Osteocyte (in vitro differentiated cells): ENCODE data around the gene GFPT1. TPM values are rescaled to one million over a fixed set of nuclear protein-coding genes. Genes with fewer than 3 reads are reported as not detected.
"Not testable (repeated sequence)": the region's sequence is repeated elsewhere in the genome, so short reads cannot be mapped to it uniquely, and the experiment has no call there.

Source experiments
- DNase-seq: peaks from one replicate; pipeline ENCODE4 v3.0.0; 2021; ENCODE audit warnings: mixed read lengths; ENCODE audit not compliant: unreplicated experiment; ENCODE audit errors: extremely low spot score
- H3K27ac Mint-ChIP-seq: one replicate; pipeline ENCODE4 v1.8.0; 2021; ENCODE audit warnings: mild to moderate bottlenecking, mixed read lengths; ENCODE audit not compliant: unreplicated experiment
- H3K27me3 Mint-ChIP-seq: one replicate; pipeline ENCODE4 v1.8.0; 2021; ENCODE audit warnings: mixed read lengths; ENCODE audit not compliant: unreplicated experiment
- H3K36me3 Mint-ChIP-seq: one replicate; pipeline ENCODE4 v1.8.0; 2021; ENCODE audit warnings: mixed read lengths; ENCODE audit not compliant: unreplicated experiment
- H3K4me1 Mint-ChIP-seq: one replicate; pipeline ENCODE4 v1.8.0; 2021; ENCODE audit warnings: mixed read lengths; ENCODE audit not compliant: unreplicated experiment
- H3K4me3 Mint-ChIP-seq: one replicate; pipeline ENCODE4 v1.8.0; 2021; ENCODE audit warnings: mild to moderate bottlenecking, moderate library complexity, mixed read lengths; ENCODE audit not compliant: unreplicated experiment
- H3K9me3 Mint-ChIP-seq: one replicate; pipeline ENCODE4 v1.8.0; 2021; ENCODE audit warnings: mixed read lengths; ENCODE audit not compliant: unreplicated experiment
- CTCF ChIP-seq: fragments of 200-600 bp; sonication (generic); IDR thresholded peaks from 2 replicates; pipeline ENCODE4 v1.5.0; 2021; ENCODE audit warnings: antibody characterized with exemption, mild to moderate bottlenecking, moderate library complexity
- total RNA-seq: library from RNA; stranded (reverse); gene quantifications from 2 replicates; pipeline ENCODE4 v1.2.1, GENCODE V29; 2021

GFPT1 gene
- total RNA-seq, 1 donor from 2014 or later: 48.3 TPM

- H3K4me3 Mint-ChIP-seq: no peak overlapping the region
- no peaks in the 10 kb centered on the region for H3K27me3 Mint-ChIP-seq
- peaks cover 17% of the 10 kb centered on the region for H3K36me3 Mint-ChIP-seq
- TF ChIP-seq CTCF: no peak
- H3K9me3 Mint-ChIP-seq: no peaks in the 10 kb centered on the region
- H3K27ac Mint-ChIP-seq: no peak overlapping the region
- no peak for DNase-seq
- H3K4me1 Mint-ChIP-seq: peaks cover 2% of the 10 kb centered on the region
These were observed 37.4 kb upstream of the GFPT1 start for GRCh38 chr2:69424419-69424818.

DNA sequence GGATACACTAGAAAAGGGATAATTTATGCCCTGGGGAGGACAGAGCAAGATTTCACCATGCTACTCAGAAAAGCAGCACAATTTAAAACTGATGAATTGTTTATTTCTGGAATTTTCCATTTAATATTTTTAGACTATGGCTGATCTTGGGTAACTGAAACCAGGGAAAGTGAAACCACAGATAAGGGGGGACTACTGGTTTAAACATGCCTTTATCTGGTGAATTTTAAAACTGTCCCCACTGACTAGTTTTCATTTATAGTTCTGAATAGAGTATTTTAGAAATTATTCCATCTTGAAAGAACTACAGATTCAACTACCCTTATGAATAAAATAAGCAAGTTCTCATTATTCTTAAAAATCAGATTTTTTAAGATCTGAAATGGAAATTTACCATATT is 35.2 kb upstream of the GFPT1 start:
- no peak for DNase-seq
- Mint-ChIP-seq H3K4me1 (peaks cover 2% of the 10 kb centered on the region), H3K4me3 (no peak overlapping the region), H3K36me3 (peaks cover 21% of the 10 kb centered on the region), H3K9me3 (no peaks in the 10 kb centered on the region), H3K27me3 (no peaks in the 10 kb centered on the region), H3K27ac (no peak overlapping the region)
- no peak for TF ChIP-seq CTCF

DNA sequence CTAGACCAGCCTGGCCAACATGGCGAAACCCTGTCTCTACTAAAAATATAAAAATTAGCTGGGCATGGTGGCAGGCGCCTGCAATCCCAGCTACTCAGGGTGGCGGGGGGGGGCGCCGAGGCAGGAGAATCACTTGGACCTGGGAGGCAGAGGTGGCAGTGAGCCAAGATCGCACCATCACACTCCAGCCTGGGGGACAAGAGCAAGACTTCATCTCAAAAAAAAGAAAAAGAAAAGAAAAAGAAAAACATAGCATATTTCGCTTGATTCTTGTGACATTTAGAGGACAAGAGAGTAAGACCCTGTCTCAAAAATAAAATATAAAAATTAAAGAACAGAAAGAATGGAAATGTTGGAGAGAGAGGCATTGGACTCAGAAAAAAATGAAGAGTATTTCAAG is 32.1 kb upstream of the GFPT1 start:
- not testable (repeated sequence) for DNase-seq, H3K9me3 Mint-ChIP-seq, H3K4me3 Mint-ChIP-seq, H3K4me1 Mint-ChIP-seq, H3K27ac Mint-ChIP-seq, H3K27me3 Mint-ChIP-seq
- peaks cover 31% of the 10 kb centered on the region for H3K36me3 Mint-ChIP-seq

DNA sequence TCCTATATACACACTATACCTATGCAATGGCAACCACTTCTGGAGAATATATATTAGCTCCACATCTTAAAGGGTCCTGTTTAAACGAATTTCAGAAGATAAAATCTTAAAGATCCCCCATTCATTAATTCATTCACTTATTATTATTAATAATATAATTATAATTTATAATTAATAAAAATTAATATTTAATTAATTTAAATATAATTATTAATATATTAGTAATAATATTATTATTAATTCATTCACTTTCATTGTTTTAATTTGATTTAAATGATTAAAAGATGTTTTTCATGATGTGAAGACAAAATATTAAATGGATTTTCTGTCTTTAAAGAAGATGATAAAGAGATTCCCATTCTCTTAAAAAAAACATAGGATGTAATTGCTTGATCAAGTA is 29.1 kb upstream of the GFPT1 start:
- Mint-ChIP-seq H3K4me3 (no peak overlapping the region), H3K36me3 (peaks cover 37% of the 10 kb centered on the region), H3K27me3 (no peaks in the 10 kb centered on the region), H3K4me1 (no peaks in the 10 kb centered on the region), H3K9me3 (no peaks in the 10 kb centered on the region), H3K27ac (no peak overlapping the region)
- TF ChIP-seq CTCF: no peak
- no peak for DNase-seq

- no peaks in the 10 kb centered on the region for H3K27me3 Mint-ChIP-seq
- DNase-seq: no peak
- H3K27ac Mint-ChIP-seq: no peak overlapping the region
- no peak for TF ChIP-seq CTCF
- H3K4me3 Mint-ChIP-seq: no peak overlapping the region
- peaks cover 29% of the 10 kb centered on the region for H3K36me3 Mint-ChIP-seq
- no peaks in the 10 kb centered on the region for H3K4me1 Mint-ChIP-seq
- no peaks in the 10 kb centered on the region for H3K9me3 Mint-ChIP-seq
These were observed 24.1 kb upstream of the GFPT1 start for GRCh38 chr2:69411120-69411519.

DNA sequence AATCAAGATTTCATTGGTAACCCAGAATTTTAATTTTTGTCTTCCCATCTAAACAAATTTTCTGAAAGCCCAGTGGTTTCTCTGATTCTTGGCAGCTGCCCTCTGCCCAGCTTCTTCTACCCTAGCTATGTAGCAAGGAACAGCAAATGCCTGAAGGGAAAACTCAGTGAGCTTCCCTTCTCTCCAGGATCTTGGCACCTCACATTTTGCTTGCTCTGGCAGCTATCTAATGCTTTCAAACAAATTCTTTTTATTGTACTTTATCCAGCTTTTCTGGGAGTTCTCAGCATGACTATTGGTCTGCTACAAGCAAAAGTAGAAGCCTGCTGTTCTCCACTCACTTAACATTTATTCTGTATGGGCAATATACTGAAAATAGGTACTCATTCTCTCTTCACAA is 18.3 kb upstream of the GFPT1 start:
- no peak for DNase-seq
- TF ChIP-seq CTCF: no peak
- no peak overlapping the region for H3K4me3 Mint-ChIP-seq
- H3K4me1 Mint-ChIP-seq: peaks cover 6% of the 10 kb centered on the region
- H3K36me3 Mint-ChIP-seq: peaks cover 39% of the 10 kb centered on the region
- peaks cover 3% of the 10 kb centered on the region for H3K9me3 Mint-ChIP-seq
- no peaks in the 10 kb centered on the region for H3K27me3 Mint-ChIP-seq
- H3K27ac Mint-ChIP-seq: no peak overlapping the region
